ENCODE results near the gene BRINP3.
A peak's percentile ranks its signal among the peaks of the same experiment; 100 is the strongest.

BRINP3 gene

GRCh38 chr1:190416239-190416638 lies 61.4 kb downstream of the BRINP3 start:
- peak; percentile 11 for TF ChIP-seq CTCF (IDR thresholded peaks at IDR 0.05; ENCODE audit: low read depth, low read length, missing control alignments)
- no peaks in the 10 kb centered on the region for H3K27me3 ChIP-seq (replicated peaks)
- in situ Hi-C loops (cut with HindIII; ENCODE audit: low pct_ligation_motif_present, low sequenced_read_pairs), result no loop called here
- no peak for DNase-seq
- H3K4me3 ChIP-seq (ENCODE audit: low read depth, low read length), result no peak overlapping the region
- no peak overlapping the region for H3K27ac ChIP-seq
- H3K36me3 ChIP-seq (replicated peaks), result no peaks in the 10 kb centered on the region

GRCh38 chr1:190413142-190413541 lies 64.5 kb downstream of the BRINP3 start:
- in situ Hi-C loops (cut with HindIII; ENCODE audit: low pct_ligation_motif_present, low sequenced_read_pairs), result no loop called here
- no peak for TF ChIP-seq CTCF (IDR thresholded peaks at IDR 0.05; ENCODE audit: low read depth, low read length, missing control alignments)
- DNase-seq, result no peak

GRCh38 chr1:190403402-190403801 lies 74.3 kb downstream of the BRINP3 start:
- H3K27ac ChIP-seq, result no peak overlapping the region
- no peaks in the 10 kb centered on the region for H3K27me3 ChIP-seq (replicated peaks)
- in situ Hi-C loops (cut with HindIII; ENCODE audit: low pct_ligation_motif_present, low sequenced_read_pairs), result no loop called here
- no peak for DNase-seq
- no peak overlapping the region for H3K4me3 ChIP-seq (ENCODE audit: low read depth, low read length)
- no peaks in the 10 kb centered on the region for H3K36me3 ChIP-seq (replicated peaks)
- no peak for TF ChIP-seq CTCF (IDR thresholded peaks at IDR 0.05; ENCODE audit: low read depth, low read length, missing control alignments)

More at GRCh38 chr1:190413142-190413541, 64.5 kb downstream of the BRINP3 start:
- Histone ChIP-seq H3K4me3 (ENCODE audit: low read depth, low read length) (no peak overlapping the region), H3K27ac (no peak overlapping the region), H3K27me3 (replicated peaks) (no peaks in the 10 kb centered on the region), H3K36me3 (replicated peaks) (no peaks in the 10 kb centered on the region)

GRCh38 chr1:190399233-190399632 lies 78.4 kb downstream of the BRINP3 start:
- DNase-seq, result no peak
- TF ChIP-seq CTCF (IDR thresholded peaks at IDR 0.05; ENCODE audit: low read depth, low read length, missing control alignments), result no peak
- in situ Hi-C loops (cut with HindIII; ENCODE audit: low pct_ligation_motif_present, low sequenced_read_pairs), result no loop called here
- no peaks in the 10 kb centered on the region for H3K36me3 ChIP-seq (replicated peaks)
- H3K27ac ChIP-seq, result no peak overlapping the region
- no peak overlapping the region for H3K4me3 ChIP-seq (ENCODE audit: low read depth, low read length)
- no peaks in the 10 kb centered on the region for H3K27me3 ChIP-seq (replicated peaks)

GRCh38 chr1:190391582-190391981 lies 86.1 kb downstream of the BRINP3 start:
- no peak for DNase-seq
- no peaks in the 10 kb centered on the region for H3K36me3 ChIP-seq (replicated peaks)
- TF ChIP-seq CTCF (IDR thresholded peaks at IDR 0.05; ENCODE audit: low read depth, low read length, missing control alignments), result no peak
- H3K4me3 ChIP-seq (ENCODE audit: low read depth, low read length), result no peak overlapping the region
- in situ Hi-C loops (cut with HindIII; ENCODE audit: low pct_ligation_motif_present, low sequenced_read_pairs), result no loop called here
- H3K27ac ChIP-seq, result no peak overlapping the region
- no peaks in the 10 kb centered on the region for H3K27me3 ChIP-seq (replicated peaks)

GRCh38 chr1:190377991-190378390 lies 99.7 kb downstream of the BRINP3 start:
- in situ Hi-C loops (cut with HindIII; ENCODE audit: low pct_ligation_motif_present, low sequenced_read_pairs), result no loop called here
- no peak for TF ChIP-seq CTCF (IDR thresholded peaks at IDR 0.05; ENCODE audit: low read depth, low read length, missing control alignments)

More at GRCh38 chr1:190377991-190378390, 99.7 kb downstream of the BRINP3 start:
- H3K27me3 ChIP-seq (replicated peaks), result no peaks in the 10 kb centered on the region
- H3K27ac ChIP-seq, result no peak overlapping the region
- no peaks in the 10 kb centered on the region for H3K36me3 ChIP-seq (replicated peaks)
- no peak overlapping the region for H3K4me3 ChIP-seq (ENCODE audit: low read depth, low read length)
- no peak for DNase-seq

Data from brain microvascular endothelial cell (primary cell).